ENCODE measurements around the gene UNCX.
"Not testable (repeated sequence)": the region's sequence is repeated elsewhere in the genome, so short reads cannot be mapped to it uniquely, and the experiment has no call there.

Gene UNCX

DNA sequence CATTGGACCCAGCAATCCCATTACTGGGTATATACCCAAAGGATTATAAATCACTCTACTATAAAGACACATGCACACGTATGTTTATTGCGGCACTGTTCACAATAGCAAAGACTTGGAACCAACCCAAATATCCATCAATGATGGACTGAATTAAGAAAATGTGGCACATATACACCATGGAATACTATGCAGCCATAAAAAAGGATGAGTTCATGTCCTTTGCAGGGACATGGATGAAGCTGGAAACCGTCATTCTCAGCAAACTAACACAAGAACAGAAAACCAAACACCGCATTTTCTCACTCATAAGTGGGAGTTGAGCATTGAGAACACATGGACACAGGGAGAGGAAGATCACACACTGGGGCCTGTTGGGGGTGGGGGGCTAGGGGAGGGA lies 47.2 kb downstream of the UNCX start:
- not testable (repeated sequence) for DNase-seq

DNA sequence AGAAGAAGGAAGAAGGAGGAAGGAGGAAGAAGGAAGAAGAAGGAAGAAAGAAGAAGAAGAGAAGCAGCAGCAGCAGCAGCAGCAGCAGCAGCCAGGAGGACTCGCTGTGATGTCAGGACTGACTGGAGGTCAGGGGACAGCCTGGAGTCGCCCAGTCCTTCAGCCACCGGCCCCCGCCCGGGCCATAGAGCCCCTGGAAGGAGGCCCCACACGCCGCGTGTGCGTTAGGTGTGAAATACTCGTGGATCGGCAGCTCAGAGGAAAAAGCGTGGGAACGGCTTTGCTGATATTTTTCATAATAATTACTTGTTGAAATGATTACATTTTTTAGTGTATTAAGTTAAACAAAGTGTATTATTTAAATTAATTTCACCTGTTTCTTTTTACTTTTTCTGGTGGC lies 48.4 kb downstream of the UNCX start:
- no peak for DNase-seq

DNA sequence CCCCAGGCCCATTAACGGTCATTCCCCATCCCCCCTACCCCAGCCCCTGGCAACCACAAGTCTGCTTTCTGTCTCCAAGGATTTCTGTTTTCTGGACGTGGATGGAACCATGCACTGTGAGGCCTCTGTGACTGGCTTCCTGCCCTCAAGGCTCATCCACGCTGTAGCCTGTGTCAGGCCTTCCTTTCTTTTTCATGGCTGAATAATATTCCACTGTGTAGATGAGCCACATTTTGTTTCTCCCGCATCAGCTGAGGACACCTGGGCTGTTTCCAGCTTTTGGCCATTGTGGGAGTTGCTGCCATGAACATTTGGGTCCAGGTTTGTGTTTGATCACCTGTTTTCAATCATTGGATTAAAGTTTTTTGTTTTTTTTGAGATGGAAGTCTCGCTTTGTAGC lies 50.0 kb downstream of the UNCX start:
- no peak for DNase-seq

DNA sequence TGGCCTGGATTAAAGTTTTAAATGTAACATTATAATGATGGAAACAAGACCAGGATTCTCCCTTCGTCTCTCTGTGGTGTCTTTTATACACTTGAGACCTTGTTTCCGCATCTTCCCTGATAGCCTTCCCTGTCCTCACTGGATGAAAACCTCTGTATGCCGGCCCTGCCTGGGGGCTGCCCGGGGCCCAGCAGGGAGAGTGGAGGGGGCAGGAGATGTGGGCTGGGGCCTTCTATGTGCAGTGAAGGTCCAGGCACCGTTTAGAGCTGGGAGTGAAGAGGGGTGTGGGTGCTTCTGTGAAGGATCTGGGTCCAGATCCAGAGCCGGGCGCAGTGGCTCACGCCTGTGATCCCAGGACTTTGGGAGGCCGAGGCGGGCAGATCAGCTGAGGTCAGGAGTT lies 50.7 kb downstream of the UNCX start:
- no peak for DNase-seq

DNA sequence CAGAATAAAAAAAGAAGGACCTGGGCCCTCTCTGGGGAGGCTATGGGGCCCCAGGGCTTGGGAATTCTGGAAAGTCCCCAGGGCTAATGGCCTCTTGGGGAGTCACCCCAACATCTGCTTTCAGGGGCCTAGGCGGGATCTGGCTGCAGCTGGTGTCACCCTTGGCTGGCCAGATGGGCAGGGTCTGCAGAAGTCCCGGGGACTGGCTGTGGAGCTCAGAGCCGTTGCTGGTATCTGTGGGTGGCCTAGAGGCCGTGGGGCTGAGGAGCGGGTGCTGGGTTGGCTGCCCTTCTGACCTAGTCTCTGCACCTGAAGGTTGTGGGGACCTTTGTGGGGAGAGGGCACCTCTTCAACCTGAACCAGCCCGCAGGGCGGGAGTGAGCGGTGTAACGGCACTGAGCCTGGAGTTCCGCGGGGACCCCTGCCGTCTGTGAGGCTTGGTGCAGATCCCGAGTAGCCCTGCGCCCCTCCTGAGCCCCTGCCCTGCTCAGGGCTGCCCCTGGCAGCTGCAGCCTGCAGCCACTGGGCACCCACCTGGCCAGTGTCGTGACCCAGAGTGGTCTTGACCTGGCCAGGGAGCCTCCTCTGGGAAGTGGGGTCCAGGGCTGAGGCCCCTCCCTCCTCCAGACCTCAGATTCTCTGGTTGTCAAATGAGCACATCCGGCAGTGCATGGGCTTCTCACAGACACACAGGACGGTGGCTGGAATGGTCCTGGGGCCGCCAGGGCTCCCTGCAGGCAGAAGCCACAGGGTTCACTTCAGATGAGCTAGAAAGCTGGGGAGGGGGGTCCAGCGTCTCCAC lies 51.5 kb downstream of the UNCX start:
- no peak for DNase-seq

DNA sequence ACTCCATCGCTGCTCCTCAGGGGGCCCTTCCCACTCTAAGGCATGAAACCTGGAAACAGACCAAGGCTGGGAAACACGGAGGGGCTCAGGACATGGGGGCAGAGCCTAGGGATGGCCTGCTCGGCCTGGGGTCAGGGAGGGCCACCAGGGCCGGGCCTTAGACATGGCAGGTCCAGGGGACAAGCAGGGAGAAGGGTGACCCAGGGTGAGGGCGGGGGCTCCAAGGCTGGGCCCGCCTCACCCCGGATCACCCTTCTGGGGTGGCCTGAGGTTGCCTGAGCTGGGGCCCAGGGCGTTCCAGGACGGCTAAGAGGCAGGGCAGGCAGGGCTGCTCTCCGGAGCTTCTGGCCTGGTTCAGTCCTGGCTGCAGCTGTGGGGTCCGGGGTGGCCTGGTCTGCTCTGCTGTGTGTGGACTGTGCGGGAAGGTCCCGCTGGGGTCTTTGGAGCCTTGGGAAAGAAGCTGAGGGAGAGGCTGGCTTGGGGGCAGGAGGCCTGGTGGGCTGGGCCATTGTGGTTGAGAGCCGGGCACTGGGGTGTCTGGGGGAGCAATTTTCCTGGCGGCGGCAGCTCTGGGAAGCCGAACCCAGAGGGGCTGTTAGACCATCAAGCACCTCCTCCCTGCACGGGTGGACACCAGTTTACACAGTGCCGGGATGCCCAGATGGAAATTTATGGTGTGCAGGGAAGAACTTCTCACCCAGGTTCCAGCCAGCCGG lies 52.2 kb downstream of the UNCX start:
- no peak for DNase-seq

DNA sequence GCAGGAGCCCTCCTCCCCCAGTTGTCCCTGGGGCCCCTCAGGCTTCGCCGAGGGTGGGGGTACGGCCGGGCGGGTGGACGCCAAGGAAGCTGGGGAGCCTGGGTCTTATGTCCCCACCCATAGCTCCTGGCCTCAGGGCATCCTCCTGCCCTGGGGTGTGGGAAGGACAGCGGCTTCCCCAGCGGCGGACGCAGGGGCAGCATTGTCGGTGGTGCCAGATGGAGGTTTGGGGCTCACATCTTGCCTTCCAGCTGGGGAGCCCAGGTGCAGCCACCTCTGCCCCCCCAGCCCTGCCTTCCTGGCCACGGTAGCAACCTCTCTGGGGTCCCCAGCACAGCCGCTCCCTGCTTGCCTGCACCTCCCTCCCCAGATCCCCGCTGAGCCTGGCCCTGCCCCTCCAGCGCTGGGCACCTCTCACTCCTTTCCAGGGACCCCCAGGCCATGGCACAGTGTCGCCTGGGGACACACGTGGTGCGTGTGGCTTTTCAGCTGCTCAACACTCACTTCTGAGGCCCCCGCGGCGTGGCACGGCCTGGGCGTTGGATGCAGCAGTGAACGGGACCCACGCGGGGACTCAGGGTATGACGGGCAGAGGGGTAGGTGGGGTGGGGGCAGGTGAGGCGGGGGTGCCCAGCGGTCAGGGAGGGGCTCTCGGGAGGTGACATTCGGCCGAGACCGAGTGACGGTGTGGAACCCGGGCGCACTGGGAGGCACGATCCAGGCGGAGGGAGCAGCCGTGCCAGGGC lies 53.1 kb downstream of the UNCX start:
- DNase-seq, result no peak

Data from T-helper 2 cell (primary cell).